ENCODE data around the gene CCDC70.
"Not testable (repeated sequence)": the region's sequence is repeated elsewhere in the genome, so short reads cannot be mapped to it uniquely, and the experiment has no call there.

CCDC70 gene

DNA sequence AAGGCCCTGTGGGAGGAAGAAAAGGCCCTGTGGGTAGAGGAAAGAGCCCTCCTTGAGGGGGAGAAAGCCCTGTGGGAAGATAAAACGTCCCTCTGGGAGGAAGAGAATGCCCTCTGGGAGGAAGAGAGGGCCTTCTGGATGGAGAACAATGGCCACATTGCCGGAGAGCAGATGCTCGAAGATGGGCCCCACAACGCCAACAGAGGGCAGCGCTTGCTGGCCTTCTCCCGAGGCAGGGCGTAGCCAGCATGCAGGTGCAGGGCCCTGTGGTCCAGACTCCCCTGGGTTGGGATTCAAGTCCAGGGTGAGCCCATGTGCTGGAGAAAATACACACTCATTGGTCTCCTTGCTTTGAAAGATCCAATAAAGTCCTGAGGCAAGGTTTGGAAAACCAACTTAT is 4.1 kb downstream of the CCDC70 start:
- no peak for DNase-seq

DNA sequence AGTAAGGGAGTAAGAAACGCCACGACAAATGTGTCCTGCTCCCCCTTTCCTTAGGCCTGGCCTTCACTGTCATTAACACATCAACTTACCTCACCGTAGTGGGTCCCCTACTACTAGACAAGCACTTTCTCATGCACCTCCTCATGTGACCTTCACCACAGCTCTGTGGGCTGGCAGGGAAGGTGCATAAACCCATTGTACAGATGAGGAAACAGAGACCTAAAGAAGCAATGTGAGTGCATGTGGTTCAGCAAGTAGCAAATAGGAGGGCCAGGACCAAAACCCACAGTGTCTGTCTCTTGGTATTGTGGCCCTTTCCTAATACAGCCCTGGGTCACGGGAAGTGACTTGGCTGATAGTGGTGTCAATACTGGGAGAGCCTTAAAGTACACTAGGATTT is 5.3 kb downstream of the CCDC70 start:
- DNase-seq: no peak

DNA sequence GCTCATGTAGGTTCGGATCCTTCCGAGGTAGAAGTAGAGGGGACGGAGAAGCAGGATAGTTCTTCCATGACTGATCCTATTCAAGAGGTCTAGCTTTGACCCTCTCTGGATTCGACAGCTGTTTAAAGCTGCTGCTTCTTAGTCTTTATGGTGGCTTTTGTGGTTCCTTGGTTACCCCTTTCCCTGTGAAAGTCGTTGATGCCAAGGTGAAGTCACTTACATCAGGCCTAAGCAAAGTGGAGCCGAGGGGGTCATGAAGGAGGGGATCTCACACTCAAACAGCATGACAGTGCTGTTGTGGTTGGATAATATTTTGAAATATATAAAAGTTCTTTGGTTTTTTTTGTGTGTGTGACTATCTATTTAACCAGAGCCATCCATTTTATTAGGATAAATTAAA is 8.1 kb downstream of the CCDC70 start:
- DNase-seq: no peak

- no peak for DNase-seq
Observed at GRCh38 chr13:51870616-51871015, 8.8 kb downstream of the CCDC70 start.

GRCh38 chr13:51873117-51873798 is 11.5 kb downstream of the CCDC70 start:
- DNase-seq: no peak

GRCh38 chr13:51873837-51874236 is 12.1 kb downstream of the CCDC70 start:
- DNase-seq: no peak

DNA sequence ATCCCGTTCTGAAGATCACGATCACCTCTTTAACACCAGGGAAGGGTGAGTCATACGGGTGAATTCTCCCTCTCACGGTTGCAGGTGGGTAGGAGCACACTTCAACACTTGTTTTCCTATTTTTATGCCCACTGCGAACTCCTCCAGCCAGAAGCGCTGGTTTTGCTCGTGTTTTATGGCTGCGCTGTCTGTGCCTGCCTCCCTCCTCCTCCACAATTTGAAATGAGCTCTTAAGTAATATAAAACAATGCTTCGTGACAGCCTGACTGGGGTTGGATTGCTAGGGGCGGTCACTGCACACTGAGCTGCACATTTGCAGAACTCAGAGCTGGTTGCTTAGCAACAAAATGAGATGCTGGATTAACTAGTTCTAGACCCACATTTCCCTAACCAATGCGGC is 12.9 kb downstream of the CCDC70 start:
- DNase-seq: peak; percentile 43

GRCh38 chr13:51879133-51879532 is 17.4 kb downstream of the CCDC70 start:
- no peak for DNase-seq

GRCh38 chr13:51881296-51881695 is 19.5 kb downstream of the CCDC70 start:
- DNase-seq: no peak

DNA sequence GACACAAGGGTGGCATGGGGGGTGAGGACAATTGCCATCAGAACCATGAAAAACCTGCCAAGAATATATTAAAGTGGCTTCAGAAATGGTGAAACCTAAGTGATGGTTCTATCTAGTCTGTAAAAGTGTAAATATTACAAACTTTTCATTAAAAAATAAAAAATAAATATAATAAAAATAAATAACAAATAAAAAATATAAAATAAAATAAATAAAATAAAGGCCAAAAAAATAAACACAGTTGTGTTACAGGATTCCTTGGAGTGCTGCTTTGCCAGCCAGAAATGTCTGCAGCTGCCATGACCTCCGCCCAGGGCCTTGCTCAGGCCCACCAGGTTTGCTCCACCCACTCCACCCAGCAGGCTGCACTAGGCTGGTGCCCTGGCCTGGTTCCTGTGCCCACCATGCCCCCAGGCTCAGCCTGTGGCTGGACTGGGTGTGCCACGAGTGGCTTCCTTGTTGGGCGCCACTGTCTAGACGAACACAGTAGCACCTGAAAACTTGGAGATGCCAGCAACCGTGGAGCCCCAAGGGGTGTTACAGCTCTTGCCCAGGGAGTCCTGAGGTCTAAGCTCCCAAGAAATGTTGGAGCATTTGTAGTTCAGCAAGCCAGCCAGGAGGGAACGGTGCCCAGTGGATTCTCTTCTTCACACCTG is 20.9 kb downstream of the CCDC70 start:
- DNase-seq: no peak

- DNase-seq: no peak
Observed at GRCh38 chr13:51883226-51883600, 21.4 kb downstream of the CCDC70 start.

GRCh38 chr13:51885651-51886050 is 23.9 kb downstream of the CCDC70 start:
- no peak for DNase-seq

- DNase-seq: no peak
Observed at GRCh38 chr13:51887468-51887867, 25.7 kb downstream of the CCDC70 start.

DNA sequence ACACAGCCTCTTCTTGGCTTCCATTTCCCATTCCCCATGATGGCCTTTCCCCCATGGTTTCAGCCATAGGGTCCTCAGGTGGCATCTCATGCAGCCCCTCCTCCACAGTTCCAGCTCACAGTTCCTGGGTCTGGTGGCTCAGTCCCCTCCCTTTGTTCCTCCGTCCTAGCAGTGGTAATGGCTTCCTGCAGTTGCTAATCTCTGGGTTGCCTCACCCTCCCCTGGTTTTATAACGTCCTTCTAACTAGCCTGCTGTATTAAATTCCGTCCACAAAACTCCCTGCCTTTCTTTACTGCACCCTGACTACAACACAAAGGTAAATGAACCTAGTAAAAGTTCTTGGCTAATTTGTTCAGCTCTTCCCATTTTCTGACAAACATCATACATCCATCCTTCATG is 30.9 kb downstream of the CCDC70 start:
- DNase-seq: no peak

DNA sequence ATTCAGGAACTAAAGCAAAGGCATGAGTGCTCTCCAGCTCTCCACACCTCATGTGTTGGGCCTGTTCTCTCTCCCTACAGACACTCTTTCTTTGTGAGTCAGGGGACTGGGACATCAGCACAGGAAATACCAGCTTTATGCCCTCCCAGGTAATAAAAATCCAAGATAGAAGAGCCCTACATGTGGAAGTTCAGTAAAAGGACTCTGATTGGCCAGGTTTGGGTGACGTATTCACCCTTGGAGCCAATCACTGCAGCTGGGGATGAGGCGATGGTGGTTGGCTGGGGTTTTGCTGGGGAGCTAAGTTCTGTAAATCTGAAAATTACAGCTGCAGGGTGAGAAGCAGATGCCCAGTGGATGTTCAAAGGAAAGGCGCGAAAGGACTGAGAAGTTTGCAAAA is 32.5 kb downstream of the CCDC70 start:
- no peak for DNase-seq

DNA sequence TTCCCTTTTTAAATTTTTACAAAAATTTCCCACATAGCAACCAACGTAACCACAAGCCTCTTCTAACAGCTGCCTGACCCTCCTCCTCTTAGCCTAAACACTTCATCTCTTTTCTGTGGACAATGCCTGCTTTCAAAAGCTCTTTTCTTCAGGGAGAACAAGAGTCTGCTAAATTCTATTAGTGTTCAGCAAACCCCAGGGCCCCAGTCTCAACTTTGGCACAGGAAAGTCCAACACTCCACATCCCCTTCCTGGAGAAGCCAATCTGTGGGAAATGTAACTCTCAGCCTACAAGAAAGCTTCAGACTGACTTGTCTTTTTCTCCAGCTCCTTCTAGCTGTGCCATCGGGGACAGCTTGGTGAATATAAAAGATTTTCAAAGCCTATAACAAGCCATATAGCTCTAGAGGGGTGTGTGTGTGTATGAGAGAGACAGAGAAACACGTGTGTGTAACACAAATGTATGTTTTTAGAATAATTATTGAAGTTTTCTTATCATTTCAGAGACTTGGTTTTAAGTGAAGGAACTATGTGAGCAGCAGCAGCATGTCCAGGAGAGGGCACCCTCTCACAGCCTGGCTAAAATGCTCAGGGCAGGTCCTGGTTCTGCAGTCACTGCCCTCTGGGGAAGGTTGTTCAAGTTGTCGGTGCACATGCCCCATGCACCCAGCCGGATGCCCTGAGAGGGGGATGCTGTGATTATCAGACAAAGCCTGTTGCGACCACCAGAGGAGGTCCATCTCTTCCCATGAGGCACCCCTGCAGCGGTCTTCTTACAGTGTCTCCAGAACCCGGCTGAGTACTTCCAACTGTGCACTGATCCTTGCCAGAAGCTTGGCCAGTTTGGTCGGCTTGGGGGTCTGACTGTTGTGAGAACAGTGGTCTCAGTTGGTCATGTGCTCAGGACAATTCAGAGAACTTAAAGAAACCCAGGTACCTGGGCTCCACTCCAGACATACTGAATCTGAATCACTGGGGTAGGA is 34.4 kb downstream of the CCDC70 start:
- DNase-seq: peak; percentile 60

GRCh38 chr13:51900471-51900870 is 38.7 kb downstream of the CCDC70 start:
- no peak for DNase-seq

DNA sequence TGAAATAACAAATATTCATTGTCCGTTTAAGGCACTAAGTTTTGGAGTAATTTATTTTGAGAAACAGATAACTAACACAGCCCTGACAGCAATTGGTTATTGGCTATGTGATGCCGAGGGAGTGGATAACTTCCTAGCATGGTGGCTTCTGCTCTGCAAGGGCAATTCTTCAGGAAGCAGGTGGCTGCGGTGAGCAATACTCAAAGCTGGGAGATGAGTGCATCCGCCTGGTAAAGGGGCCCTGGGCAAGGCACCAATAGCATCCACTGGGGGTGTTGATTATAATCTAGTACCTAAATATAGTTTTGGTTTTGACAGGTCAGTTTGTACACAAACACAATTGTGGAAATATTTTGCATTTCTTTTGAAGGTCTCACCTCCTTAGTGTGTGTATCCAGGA is 41.0 kb downstream of the CCDC70 start:
- DNase-seq: no peak

DNA sequence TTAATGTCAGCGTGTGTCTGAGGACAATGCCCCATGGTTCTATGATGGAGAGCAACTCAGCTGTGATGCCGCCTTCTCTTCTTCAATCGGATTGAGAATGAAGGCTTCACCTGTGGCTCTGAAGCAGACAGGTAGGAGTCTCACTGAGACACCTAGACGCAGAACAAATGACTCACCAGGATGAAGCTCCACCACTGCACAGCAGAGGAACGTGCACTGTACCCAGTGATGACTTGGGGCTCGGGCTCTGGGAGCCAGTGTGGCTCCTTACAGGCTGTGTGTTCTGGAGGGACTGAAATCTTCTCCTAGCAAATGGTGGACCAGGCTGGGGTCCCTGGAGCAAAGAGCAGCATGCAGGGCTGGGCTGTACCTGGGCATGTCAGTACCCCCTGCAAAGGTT is 44.0 kb downstream of the CCDC70 start:
- no peak for DNase-seq

DNA sequence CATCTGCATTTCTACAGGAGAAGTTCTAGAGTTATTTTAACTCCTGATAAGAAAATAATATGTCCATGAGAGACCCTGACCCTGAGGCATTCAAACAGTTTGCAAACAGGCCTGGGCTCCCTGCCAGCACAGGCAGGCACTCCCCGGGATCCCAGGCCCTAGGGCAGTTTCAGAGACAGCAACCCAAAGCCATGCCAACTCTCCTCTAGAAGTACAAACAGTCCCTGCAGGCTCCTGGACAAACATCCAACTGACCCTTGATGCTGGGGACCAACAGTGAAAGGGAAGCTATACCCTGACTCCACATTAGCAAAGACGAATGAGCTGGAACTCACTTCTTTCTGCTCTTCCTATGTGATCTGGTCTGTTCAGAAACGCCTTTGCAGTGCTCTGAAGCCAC is 44.8 kb downstream of the CCDC70 start:
- DNase-seq: no peak

DNA sequence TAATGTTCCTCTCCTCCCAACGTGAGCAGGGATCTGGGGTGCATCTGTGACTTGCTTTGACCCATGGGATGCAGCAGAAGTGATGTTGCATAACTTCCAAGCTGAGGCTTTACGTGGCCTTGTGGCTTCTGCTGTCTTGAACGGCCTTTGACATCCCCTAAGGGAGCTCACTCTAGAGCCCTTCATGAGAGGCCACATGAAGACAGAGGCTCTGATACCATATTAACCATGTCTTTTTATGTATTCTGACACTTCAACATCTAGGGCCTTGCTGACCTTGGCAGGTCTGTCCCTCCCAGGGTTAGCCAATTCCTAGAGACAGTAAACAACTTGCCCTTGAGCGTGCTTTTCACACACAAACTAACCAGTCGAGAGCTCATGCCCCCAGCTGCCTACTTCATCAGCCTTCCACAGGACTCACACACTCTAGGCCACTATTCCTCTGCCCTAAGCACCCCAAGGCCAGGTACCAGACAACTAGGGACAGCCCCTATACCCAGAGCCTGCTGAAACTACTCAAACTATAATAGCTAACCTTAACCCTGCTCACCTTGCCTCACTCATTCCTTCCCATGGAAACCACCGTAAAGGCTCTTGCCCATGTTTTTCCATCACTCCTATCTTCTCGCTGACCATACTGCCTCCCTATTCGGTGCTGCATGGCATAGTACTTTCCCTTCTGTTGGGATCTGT is 45.4 kb downstream of the CCDC70 start:
- DNase-seq: no peak

DNA sequence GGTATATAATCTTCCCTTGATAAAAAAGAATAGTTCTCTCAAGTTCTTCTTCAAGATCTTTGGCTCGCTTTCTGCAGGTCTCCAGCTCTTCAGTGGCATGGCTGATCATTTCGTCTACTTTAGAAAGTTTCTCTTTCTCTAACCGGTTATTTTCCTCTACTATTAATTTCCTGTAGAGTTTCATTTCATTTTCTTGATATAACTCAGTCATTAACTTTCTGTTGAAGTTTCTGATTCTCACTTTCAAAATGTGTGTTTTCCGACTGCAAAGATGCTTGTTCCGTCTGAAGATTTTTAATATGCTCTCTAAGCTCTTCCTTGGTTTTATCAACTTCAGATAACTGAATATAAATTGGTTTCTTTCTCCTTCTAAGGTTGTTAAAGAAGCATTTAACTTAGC is 47.5 kb downstream of the CCDC70 start:
- DNase-seq: not testable (repeated sequence)

GRCh38 chr13:51910508-51910907 is 48.7 kb downstream of the CCDC70 start:
- DNase-seq: no peak
